ENCODE measurements around the gene EPDR1. TPM values are rescaled to one million over a fixed set of nuclear protein-coding genes. Genes with fewer than 3 reads are reported as not detected.

Gene EPDR1
- total RNA-seq, 1 donor from 2014 or later = 6.1 TPM

DNA sequence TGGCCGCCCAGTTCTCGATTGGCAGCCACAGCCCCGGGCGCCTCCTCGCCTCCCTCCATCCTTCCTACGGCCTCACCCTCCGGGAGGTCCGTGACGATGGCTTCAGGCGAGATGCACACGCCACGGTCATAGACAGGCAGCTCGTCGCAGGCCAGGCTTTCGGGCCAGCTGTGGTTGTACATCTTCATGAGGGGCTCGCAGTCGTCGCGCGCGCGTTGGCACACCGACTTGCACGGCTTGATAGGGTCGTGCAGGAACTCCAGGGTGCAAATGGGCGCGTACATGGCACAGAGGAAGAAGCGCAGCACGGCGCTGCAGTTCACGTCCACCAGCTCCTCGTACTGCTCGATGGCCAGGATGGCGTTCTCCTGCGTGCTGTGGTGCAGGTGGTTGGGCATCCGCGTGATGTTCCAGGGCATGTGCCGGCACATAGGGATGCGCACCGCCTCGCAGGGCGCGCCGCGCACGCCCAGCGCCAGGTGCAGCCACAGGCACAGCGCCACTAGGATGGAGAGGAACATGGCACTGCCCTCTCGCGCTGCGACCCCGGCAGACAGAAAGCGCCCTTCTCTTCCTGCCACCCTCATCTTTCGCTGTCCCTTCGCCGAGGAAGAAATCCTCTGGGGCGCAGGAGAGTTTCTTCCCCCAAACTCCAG, 4.3 kb upstream of the EPDR1 start:
- TF ChIP-seq, protein P1, sequence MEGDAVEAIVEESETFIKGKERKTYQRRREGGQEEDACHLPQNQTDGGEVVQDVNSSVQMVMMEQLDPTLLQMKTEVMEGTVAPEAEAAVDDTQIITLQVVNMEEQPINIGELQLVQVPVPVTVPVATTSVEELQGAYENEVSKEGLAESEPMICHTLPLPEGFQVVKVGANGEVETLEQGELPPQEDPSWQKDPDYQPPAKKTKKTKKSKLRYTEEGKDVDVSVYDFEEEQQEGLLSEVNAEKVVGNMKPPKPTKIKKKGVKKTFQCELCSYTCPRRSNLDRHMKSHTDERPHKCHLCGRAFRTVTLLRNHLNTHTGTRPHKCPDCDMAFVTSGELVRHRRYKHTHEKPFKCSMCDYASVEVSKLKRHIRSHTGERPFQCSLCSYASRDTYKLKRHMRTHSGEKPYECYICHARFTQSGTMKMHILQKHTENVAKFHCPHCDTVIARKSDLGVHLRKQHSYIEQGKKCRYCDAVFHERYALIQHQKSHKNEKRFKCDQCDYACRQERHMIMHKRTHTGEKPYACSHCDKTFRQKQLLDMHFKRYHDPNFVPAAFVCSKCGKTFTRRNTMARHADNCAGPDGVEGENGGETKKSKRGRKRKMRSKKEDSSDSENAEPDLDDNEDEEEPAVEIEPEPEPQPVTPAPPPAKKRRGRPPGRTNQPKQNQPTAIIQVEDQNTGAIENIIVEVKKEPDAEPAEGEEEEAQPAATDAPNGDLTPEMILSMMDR (conservative IDR thresholded peaks at IDR 0.05) = no peak
- peaks cover 20% of the 10 kb centered on the region for H3K4me1 Mint-ChIP-seq (ENCODE audit: unreplicated experiment)
- H3K36me3 Mint-ChIP-seq = no peaks in the 10 kb centered on the region
- peaks cover 69% of the 10 kb centered on the region for H3K27me3 Mint-ChIP-seq
- peaks cover 7% of the 10 kb centered on the region for H3K9me3 Mint-ChIP-seq
- no peak overlapping the region for H3K27ac Mint-ChIP-seq
- H3K4me3 Mint-ChIP-seq = peak overlapping the region; percentile 80
- no peak for DNase-seq (ENCODE audit: extremely low spot score, unreplicated experiment)

DNA sequence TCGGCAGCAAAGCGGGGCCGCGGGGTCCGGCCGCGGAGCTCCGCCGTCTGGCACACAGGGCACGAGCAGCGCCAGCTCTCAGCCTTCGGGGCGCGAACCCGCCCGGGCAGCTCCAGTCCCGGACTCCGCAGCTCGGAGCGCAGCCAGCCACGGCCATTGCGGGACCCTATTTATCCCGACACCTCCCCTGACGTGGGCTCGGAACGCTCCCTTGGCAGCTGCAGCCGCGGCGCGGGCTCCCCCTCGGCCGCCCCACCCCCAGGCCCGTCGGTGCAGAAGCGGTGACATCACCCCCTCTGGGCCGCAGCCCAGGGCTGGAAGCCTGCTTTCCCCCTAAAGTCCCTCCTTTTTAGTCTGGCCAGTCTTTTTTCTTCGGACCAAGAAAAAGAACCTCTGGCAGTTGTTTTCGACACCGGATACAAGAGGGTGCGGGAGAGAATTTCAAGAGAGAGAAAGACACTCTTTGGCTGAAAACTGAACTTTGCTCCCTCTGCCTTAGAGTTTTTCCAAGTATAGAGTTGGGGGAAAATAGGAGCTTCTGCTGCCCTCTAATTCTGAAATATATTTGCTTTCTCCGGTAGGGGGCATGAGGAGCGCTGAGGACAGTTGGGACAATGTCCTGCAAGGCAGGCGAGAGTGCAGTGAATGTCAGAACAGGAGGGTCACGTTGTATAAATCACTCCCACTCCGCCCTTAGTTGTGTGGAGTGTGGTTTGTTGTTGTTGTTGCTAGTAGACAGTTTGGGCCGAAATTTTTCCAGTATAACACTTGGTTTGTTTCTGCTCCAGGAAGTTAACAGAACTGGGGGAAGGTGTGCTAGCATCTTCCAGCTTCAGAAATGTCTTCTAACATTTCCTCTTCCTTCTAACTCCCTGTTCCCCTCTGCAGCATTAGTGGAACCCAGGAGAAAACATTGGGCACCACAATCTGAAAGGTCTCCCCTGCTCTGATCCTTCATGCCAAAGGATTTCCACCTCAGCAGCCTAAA, 3.5 kb upstream of the EPDR1 start, which contains the start of gene SFRP4:
TSS of gene SFRP4 (minus strand) at position 145 of the 988 bp plus-strand sequence. CDS start 280 bp downstream, outside the sequence.
- peaks cover 74% of the 10 kb centered on the region for H3K27me3 Mint-ChIP-seq
- peak within 1 kb of the TSS; percentile 53 for H3K27ac Mint-ChIP-seq
- peak; percentile 73 for DNase-seq (ENCODE audit: extremely low spot score, unreplicated experiment)
- H3K36me3 Mint-ChIP-seq = no peaks in the 10 kb centered on the region
- peak within 1 kb of the TSS; percentile 80 for H3K4me3 Mint-ChIP-seq
- TF ChIP-seq, protein P1 (conservative IDR thresholded peaks at IDR 0.05) = peak; percentile 82
- H3K4me1 Mint-ChIP-seq (ENCODE audit: unreplicated experiment) = peaks cover 24% of the 10 kb centered on the region
- H3K9me3 Mint-ChIP-seq = peaks cover 7% of the 10 kb centered on the region

DNA sequence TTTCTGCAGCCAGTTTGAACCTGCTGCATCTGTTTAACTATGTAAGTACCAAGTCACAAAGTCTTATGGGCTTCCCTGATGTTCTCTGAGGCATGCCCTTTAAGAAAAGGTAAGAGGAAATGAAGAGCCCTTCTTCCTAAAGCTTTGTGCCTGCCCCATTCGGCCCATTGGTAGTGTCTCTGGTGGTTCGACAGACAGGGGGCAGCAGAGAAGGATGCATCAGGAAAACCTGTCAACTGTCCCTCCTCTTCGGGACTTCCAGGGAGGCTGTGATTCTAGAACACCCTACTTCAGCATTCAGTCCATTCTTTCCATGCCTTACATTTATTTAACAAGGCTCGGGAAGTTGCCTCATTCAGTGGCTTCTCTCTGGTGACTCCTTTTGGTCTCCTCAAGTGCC, 1.9 kb upstream of the EPDR1 start:
- Mint-ChIP-seq H3K27ac (no peak overlapping the region), H3K36me3 (no peaks in the 10 kb centered on the region), H3K4me1 (ENCODE audit: unreplicated experiment) (peaks cover 20% of the 10 kb centered on the region), H3K27me3 (peaks cover 78% of the 10 kb centered on the region), H3K9me3 (peaks cover 7% of the 10 kb centered on the region), H3K4me3 (no peak overlapping the region)
- DNase-seq (ENCODE audit: extremely low spot score, unreplicated experiment) = no peak
- TF ChIP-seq, protein P1 (conservative IDR thresholded peaks at IDR 0.05) = peak; percentile 17

DNA sequence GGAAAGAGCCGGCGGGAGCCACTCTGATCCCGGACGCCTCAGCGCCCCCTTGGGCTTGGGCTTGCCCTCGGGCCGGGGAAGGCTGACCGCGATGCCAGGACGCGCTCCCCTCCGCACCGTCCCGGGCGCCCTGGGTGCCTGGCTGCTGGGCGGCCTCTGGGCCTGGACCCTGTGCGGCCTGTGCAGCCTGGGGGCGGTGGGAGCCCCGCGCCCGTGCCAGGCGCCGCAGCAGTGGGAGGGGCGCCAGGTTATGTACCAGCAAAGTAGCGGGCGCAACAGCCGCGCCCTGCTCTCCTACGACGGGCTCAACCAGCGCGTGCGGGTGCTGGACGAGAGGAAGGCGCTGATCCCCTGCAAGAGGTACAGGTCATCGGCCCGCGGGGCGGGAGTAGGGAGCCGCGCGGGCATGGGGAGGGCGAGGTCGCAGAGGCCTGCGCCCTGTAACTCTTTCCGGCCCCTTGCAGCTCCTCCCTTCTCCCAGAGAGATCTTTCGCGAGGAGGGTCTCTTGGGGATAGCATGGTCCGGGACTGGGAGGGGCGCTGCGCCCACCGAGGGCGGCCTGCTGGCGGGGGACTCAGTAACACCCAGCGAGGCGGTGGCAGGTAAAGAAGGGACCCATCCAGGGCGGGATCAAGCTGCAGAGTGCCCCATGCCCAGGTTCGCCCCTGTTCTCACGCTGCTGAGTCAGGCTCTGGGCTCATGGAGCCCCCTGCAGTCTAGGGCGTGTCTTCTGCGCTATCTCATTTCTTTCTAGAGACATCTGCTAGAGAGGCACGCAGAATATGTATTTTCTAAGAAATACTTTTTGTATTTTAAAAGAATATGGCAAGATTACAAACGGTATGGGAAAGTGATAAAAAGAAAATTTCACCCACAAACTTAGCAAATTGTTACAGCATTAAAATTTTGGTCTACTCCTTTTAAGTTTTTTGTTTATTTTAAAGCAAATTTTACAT, 687 bp downstream of the EPDR1 start:
- TF ChIP-seq, protein P1 (conservative IDR thresholded peaks at IDR 0.05) = no peak
- Mint-ChIP-seq H3K4me3 (peak overlapping the region; percentile 89), H3K36me3 (peaks cover 1% of the 10 kb centered on the region), H3K4me1 (ENCODE audit: unreplicated experiment) (peaks cover 17% of the 10 kb centered on the region), H3K9me3 (peaks cover 7% of the 10 kb centered on the region), H3K27me3 (peaks cover 59% of the 10 kb centered on the region), H3K27ac (peak overlapping the region; percentile 82)
- peak; percentile 71 for DNase-seq (ENCODE audit: extremely low spot score, unreplicated experiment)

DNA sequence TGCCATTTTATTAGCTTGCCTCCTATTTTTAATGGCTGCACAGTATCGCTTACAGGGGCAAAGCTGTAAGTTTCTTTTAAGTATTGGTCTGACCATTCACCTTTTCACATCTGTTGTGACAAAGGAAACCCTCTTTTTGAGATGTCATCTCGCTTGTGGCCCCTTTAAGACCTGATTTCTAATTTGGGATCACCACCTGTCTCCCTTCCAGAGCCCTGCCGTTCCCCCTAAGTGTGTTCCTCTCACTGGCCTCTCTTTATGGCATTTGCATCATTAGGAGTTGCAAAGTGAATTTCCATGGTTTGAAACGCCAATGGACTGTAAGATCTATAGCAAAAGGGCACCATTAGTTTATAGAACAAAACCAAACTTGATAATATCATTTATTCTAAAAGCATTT, 1.4 kb downstream of the EPDR1 start:
- H3K27ac Mint-ChIP-seq = no peak overlapping the region
- peaks cover 7% of the 10 kb centered on the region for H3K9me3 Mint-ChIP-seq
- peaks cover 55% of the 10 kb centered on the region for H3K27me3 Mint-ChIP-seq
- no peak for DNase-seq (ENCODE audit: extremely low spot score, unreplicated experiment)
- TF ChIP-seq, protein P1 (conservative IDR thresholded peaks at IDR 0.05) = no peak
- H3K36me3 Mint-ChIP-seq = peaks cover 3% of the 10 kb centered on the region
- peaks cover 17% of the 10 kb centered on the region for H3K4me1 Mint-ChIP-seq (ENCODE audit: unreplicated experiment)
- H3K4me3 Mint-ChIP-seq = peak overlapping the region; percentile 86

Measured in type B pancreatic cell (in vitro differentiated cells).